HG03060 (cell line): ENCODE results near the gene TCIRG1.

Experiments used
- ATAC-seq: cut with Tn5 transposase; IDR thresholded peaks from one replicate; pipeline ENCODE4 v1.9.1; 2021; ENCODE audit warnings: low read depth, moderate number of reproducible peaks; ENCODE audit not compliant: unreplicated experiment

TCIRG1 gene

GRCh38 chr11:68016904-68017817 is 21.7 kb upstream of the TCIRG1 start:
- no peak for ATAC-seq

DNA sequence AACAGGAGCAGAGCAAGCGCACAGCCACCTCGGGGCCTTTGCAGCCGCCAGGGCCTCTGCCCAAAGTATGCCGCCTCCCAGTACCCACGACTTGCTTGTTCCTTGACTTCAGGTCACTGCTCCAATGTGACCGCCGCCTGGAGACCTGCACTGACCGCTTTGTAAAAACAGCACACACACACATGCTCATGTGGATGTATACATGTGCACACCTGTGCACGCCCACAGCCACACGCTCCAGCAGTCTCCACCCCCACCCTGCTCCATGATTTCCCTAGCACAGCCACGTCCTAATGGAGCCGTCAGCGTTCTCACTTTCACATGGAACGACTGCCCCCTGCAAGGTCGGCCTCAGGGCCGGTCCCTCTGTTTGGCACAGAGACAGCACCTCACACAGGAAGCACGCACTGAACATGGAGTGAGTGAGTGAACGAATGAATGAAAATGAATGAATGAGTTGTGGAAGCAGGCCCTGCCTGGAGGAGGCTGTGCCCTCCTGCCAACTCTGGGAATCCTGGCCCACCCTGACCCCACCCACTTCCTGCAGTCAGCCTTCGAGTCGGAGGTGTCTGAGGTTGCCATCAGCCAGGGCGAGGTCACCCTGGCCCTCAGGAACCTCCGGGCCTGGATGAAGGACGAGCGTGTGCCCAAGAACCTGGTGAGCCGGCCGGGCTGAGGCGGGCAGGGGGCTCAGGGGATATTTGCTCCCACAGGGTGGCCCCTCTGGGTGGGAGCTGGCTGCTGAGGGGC is 20.7 kb upstream of the TCIRG1 start:
- ATAC-seq: no peak

DNA sequence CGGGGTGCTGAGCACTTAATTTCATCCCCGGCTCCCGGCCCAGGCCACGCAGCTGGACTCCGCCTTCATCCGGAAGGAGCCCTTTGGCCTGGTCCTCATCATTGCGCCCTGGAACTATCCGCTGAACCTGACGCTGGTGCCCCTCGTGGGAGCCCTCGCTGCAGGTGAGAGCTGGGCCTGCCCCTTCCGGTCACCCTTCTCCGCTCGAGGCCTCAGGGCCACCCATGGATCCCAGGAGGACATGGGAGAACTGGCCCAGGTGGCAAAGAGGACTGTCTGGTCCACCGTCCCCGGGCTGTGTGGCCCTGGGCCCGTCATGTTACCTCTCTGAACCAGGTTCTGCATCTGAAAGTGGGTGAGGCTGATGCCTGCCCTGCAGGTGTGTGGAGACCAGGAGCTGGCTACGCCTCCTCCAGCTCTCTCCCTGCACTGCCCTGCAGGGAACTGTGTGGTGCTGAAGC is 20.1 kb upstream of the TCIRG1 start:
- no peak for ATAC-seq

DNA sequence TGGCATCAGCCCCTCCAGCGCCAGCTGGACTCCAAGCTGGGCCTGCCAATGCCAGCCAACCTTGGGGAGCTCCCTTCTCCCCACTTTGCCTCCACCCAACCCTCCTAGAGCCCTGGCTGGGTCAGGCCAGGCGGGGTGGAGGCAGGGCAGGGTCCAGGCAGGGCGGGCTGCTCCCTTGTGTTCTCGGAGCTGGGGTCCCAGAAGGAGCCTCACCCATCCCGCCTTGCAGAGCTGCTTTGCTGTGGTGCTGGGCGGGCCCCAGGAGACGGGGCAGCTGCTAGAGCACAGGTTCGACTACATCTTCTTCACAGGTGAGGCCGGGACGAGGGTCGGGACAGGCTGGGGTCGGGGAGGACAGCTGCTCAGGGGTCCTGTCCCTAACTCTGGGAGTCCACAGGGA is 19.3 kb upstream of the TCIRG1 start:
- ATAC-seq: no peak

DNA sequence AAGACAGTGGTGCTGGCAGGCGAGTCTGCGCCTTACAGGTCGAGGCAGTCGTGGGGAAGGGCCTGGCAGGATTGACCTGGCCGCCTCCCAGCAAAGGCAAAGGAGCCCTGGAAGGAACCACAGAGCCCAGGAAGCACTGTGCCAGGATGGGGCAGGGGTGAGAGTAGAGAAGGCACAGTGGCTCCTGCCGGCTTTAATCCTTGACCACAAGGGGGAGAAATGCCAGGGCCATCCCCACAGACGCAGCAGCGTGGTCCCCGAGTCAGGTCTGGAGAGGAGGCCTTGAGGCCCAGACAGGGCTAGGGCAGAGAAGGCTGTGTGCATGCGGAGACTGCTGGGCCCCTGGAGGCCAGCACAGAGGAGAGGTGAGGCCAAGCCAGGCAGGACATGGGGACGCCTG is 18.2 kb upstream of the TCIRG1 start:
- no peak for ATAC-seq

GRCh38 chr11:68021167-68021787 is 17.5 kb upstream of the TCIRG1 start:
- no peak for ATAC-seq

- ATAC-seq: no peak
These were observed 16.3 kb upstream of the TCIRG1 start for GRCh38 chr11:68022531-68022930.

DNA sequence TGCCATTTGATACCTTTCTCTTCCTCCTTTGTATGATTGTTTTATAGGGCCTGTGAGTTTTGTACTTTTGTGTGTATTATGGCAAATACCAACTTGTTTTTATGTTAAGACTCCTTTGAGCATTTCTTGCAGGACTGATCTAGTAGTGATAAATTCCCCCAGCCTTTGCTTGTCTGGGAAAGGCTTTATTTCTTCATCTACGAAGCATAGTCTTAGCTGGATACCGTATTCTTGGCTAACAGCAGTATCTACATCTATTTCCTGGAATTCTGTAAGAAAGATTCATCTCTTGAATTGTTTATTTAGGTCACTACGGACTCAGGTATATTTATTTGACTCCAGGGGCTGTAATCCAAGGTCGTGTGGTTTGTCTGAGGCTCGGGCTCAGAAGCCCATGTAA is 14.3 kb upstream of the TCIRG1 start:
- ATAC-seq: no peak

DNA sequence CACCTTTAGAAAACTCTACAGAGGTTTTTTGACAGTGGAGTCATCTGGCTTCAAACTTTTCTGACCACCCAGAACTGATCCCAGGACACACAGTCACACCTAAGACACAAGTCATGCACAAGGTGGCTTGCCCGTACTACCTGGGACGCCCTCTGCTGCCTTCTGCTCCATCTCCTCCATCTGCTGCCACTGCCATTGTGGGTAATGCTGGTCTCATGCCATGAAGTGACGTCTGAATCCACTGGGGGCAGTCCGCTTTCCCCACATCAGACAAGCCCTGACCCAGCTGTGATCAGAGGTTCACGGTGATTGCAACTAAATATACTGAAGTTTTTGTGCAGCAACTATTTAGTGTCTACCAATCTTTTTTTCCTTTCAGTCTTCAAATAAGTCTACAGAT is 13.8 kb upstream of the TCIRG1 start:
- ATAC-seq: no peak

GRCh38 chr11:68026391-68027105 is 12.3 kb upstream of the TCIRG1 start:
- ATAC-seq: no peak

DNA sequence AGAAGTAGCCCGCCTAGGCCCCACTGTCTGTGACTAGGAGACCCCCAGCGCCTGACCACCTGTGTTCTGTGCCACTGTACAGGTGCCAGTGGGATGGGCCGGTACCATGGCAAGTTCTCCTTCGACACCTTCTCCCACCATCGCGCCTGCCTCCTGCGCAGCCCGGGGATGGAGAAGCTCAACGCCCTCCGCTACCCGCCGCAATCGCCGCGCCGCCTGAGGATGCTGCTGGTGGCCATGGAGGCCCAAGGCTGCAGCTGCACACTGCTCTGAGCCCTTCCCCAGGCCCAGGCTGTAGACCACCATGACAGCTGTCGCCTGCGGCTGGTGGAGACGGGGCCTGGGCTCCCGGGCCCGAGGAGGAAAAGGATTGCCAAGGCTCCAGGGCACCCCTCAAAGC is 11.2 kb upstream of the TCIRG1 start:
- ATAC-seq: no peak

DNA sequence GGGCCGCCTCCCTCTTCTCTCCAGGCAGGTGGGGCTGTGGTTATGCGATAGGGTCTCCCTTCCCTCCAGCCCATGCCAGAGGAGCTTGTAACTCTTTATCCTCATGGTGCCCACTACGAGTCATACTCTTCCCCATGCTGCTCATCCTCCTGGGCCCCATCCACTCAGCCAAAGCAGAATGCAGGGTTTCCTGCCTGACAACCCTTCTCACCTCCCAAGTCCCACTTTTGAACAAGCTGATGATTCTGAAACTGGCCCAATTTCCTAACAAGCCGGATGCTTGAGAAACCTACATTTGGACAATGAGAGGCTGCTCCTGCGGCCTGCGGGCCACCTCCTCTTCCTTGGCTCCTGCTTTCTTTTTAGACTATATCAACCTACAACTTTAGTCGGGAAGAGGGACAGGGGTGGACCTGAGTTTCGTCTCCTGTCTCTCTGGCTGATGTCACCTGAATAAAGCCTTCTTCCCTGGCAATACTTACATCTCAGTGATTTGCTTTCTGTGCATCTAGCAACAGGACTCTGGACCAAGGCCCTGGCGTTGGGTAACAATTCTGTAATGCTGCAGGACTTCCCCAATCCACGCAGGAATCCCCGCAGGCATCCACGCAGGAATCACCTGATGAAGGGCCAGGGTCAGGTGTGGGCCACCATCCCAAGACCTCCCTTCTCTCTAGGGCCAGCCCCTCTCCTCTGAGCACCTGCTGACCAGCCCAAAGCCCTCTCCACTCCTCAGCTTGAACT is 9.9 kb upstream of the TCIRG1 start:
- ATAC-seq: no peak

- peak; percentile 94 for ATAC-seq
These were observed 8.3 kb upstream of the TCIRG1 start, which contains the start of gene NDUFS8 for GRCh38 chr11:68030318-68031143. TSS of gene NDUFS8 (plus strand) at chr11:68030681. CDS start at chr11:68032152, 1,471 bp downstream.

DNA sequence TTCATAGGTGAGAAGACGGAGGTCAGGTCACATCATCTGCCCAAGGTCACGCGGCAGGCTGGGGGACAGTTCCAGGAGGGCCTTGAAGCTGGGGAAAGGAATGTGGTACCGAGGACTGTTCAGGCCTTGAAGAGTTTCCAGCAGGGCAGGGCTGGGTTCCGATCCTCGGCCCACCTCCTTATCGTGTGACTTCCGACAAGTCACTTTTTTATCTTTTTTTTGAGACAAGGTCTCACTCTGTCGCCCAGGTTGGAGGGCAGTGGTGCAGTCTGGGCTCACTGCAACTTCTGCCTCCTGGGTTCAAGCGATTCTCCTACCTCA is 7.7 kb upstream of the TCIRG1 start:
- ATAC-seq: no peak

GRCh38 chr11:68032003-68032402 is 6.8 kb upstream of the TCIRG1 start:
- ATAC-seq: no peak

DNA sequence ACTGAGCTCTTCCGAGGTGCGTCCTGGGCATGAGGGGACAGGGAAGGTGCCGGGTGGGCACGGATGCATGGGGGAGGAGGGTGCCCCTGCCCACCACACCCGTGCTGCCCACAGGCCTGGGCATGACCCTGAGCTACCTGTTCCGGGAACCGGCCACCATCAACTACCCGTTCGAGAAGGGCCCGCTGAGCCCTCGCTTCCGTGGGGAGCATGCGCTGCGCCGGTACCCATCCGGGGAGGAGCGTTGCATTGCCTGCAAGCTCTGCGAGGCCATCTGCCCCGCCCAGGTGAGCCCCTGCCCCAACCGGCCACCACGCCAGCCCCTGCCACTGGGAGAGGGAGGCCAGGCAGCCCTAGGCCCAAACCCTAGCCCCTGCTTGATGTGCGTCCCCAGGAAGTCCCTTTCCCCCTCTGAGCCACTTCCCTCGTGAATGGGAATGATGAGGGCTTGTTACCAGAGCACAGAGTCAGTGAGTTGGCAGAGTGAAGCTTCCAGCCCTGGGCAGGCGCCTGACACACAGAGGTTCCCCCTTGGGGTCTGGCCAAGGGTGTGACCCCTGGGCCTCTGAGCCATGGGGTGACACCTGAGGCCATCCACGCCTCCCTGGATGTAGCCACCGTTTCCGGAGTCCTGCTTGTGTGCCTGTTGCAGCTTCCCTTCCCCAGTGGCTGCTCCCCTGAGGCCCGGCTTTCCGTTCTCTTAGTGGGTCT is 5.7 kb upstream of the TCIRG1 start:
- no peak for ATAC-seq

GRCh38 chr11:68033708-68034045 is 5.1 kb upstream of the TCIRG1 start:
- ATAC-seq: no peak

- ATAC-seq: no peak
These were observed 3.5 kb upstream of the TCIRG1 start for GRCh38 chr11:68035266-68035876.
